ENCODE measurements around the gene SIM2.

GRCh38 chr21:36702622-36702968 lies 3.7 kb downstream of the SIM2 start:
- TF ChIP-seq SP1 (IDR thresholded peaks at IDR 0.05) (no peak), ELF4 (IDR thresholded peaks at IDR 0.05) (no peak), L3MBTL2 (conservative IDR thresholded peaks at IDR 0.05) (no peak), SUZ12 (IDR thresholded peaks at IDR 0.05) (no peak), BHLHE40 (IDR thresholded peaks at IDR 0.05; ENCODE audit: borderline replicate concordance) (no peak), PKNOX1 (IDR thresholded peaks at IDR 0.05) (no peak), NFRKB (IDR thresholded peaks at IDR 0.05) (no peak), FOXA1 (IDR thresholded peaks at IDR 0.05) (no peak)

Data from HEK293T (cell line).